Epithelial cell of proximal tubule (primary cell): Measurements from ENCODE around the gene ADH1A. TPM values are rescaled to one million over a fixed set of nuclear protein-coding genes. Genes with fewer than 3 reads are reported as not detected.
A peak's percentile ranks its signal among the peaks of the same experiment; 100 is the strongest.

Experiments used
- DNase-seq: peaks from one replicate; pipeline ENCODE4 v3.0.0-alpha.2; 2011; ENCODE audit warnings: low read depth
- H3K4me3 ChIP-seq: 2 replicates; pipeline ENCODE4 v1.5.1; 2011; ENCODE audit warnings: low read depth, mild to moderate bottlenecking, low read length
- CTCF ChIP-seq: conservative IDR thresholded peaks from 2 replicates; pipeline ENCODE4 v1.5.1; 2012; ENCODE audit warnings: low read depth, mild to moderate bottlenecking, low read length
- total RNA-seq: library from RNA; depleted of rRNA; stranded (reverse); fragments of >200 nt; gene quantifications from 2 replicates; pipeline ENCODE4 v1.2.3, GENCODE V29; 2015

The ADH1A gene
- total RNA-seq, 1 donor from 2014 or later, result not detected

DNA sequence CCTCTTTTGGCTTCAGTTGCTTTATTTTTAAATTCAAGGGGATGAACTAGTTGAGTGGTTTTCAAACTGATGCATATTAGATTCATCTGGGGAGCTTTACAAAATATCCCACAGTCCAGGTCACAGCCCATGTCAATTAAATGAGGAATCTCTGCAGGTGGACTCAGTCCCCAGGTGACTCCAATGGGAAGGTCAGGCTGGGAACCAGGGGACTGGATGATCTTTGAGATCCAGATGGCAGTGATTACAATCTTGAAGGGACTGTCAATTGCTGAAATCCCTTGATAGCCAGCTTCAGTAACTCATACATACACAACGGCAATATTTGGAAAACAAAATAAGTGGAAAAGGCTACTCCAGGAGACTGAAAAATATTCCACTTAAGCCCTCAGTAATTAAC is 23.4 kb upstream of the ADH1A start:
- DNase-seq, result no peak
- H3K4me3 ChIP-seq, result no peak overlapping the region
- TF ChIP-seq CTCF, result no peak

DNA sequence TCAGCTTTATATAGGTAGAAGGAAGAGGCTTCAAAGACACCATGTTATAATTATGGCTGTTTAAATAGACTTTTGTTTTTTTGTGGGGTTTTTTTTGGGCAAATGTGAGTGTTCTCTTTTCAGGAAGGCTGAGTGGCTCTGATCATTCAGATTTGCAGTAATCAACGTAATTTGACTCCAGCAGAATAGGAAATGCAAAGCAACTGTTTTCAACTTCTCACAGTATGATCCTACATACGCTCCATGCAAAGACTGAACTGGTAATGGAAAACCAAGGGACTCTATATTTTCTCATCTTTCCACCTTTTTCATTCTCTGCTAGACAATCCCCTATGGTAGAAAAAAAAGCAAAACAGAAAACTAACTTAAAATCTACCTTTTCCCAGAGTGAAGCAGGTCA is 19.6 kb upstream of the ADH1A start:
- H3K4me3 ChIP-seq, result no peak overlapping the region
- no peak for DNase-seq
- TF ChIP-seq CTCF, result no peak

DNA sequence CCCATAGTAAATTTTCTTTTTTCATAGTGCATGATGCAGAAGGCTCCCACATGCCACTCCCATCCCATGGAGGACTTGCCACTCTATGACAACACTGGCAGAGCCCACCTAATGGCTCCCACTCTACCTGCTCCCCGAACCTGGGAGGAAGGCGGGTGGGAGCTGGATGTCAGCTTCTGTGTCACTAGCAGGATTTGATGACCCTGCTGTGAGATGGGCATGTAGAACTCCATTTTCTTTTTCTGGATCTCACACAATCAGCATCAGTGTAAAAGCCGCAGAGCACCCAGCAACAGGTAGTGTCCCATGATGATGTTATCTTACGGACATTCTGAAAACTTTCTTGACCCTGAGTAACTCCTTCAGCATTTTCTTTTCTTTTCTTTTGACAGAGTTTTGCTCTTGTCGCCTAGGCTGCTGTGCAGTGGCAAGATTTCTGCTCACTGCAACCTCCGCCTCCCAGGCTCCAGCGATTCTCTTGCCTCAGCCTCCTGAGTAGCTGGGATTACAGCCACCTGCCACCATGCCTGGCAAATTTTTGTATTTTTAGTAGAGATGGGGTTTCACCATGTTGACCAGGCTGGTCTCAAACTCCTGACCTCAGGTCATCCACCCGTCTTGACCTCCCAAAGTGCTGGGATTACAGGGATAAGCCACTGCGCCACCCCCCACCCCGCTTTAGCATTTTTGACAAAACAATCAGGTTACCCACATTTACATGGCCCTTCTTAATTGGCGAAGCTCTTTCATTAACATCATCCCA is 15.0 kb upstream of the ADH1A start:
- H3K4me3 ChIP-seq, result no peak overlapping the region
- DNase-seq, result no peak
- no peak for TF ChIP-seq CTCF

DNA sequence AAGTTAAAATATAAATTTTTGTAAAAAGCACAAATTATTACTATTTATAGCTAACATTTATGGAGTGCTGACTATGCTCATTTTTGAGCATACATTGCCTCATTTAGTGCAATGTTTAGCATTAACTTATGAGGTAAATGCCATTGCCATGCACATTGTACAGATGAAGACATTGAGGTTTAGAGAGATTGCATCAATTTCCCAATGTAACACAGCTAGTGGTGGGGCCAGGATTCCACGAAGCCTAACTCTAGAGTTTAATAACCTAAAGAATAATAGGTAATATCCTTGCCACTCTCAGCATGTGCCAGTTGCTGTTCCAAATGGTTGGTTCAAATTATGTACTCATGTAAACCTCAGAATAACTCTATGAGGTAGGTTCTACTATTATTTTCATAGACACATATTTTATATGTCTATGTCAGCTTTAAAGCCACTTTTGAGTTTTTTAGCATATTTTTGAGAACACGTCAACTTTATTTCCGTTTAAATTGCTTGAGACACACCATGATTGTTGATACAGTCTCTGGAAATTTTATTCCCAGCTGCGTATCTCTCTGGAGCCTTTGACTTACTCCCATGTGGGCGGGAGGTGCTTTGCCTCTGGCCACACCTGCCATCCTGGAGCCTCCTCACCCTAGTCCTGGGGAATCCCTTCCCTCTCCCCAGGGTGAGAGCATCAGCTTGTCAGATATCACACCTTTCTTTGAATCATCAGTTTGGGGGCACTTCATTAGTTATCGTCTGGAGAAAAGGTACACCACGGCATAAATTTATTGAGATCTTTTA is 10.8 kb upstream of the ADH1A start:
- DNase-seq, result no peak
- no peak overlapping the region for H3K4me3 ChIP-seq
- TF ChIP-seq CTCF, result no peak

- peak; percentile 35 for DNase-seq
- no peak for TF ChIP-seq CTCF
- H3K4me3 ChIP-seq, result no peak overlapping the region
Observed at GRCh38 chr4:99300934-99301333, 10.1 kb upstream of the ADH1A start.

- DNase-seq, result no peak
- no peak for TF ChIP-seq CTCF
- no peak overlapping the region for H3K4me3 ChIP-seq
Observed at GRCh38 chr4:99293357-99293756, 2.6 kb upstream of the ADH1A start.
